NCI-H2171 treated with DMSO at 0.1 percent for 48 hours (cell line): ENCODE measurements around the gene TRIO.

Source experiments
- DNase-seq: peaks from one replicate; lab custom pipeline; 2025; lab: John Stamatoyannopoulos, UW

The TRIO gene

DNA sequence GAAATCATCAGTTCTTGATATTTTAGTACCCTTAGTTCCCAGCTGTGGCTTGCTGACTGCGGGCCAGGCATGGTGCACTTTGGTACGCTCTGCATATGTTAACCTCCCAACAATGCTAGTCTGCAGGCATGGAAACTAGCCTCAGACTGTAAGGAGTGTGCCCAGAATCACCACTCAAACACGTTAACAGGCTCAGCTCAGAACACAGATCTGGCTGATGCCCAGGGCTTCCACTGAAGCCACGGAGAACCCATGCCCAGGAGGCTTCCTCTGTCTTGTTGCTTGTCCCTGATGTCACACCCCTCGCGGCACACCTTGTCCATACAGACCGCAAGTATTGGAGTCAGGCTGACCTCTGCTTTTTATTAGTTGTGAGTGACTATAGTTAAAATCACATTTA is 251.2 kb downstream of the TRIO start:
- DNase-seq = no peak

DNA sequence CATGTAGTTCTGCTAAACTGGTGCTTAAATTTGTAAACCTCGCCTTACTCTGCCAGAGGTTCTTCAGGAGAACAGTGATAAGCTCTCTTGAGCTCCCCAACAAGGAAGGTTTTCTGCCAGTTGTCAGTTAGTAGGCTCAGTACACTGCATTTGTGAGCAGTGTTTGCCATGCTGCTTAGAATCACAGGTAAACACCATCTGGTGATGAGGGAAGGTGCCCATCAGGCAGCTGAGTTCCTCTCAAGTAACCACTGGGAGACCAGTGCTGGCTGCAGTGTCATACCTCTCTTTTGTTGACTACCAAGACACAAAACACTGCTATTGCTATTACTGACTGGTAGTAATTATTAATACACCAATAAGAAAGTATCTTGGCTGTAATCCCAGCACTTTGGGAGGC is 252.3 kb downstream of the TRIO start:
- peak; percentile 94 for DNase-seq

DNA sequence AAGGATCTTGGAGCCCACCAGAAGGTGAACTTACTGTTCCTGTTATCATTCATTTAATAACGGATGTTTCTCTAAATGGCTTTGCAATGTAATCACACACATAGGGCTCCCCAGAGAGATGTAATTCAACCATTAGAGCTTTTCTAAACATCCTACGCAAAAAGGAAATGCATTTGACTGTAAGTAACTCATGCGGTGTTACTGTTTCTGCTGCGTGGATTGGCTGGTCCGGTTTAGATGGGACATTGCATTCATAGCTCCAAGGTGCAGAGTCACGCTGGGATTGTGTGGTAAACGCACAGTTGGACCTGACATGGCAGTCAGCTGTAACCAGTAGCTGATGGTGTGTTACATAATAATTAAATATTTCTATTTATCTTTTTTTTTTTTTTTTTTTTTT is 252.9 kb downstream of the TRIO start:
- peak; percentile 95 for DNase-seq

DNA sequence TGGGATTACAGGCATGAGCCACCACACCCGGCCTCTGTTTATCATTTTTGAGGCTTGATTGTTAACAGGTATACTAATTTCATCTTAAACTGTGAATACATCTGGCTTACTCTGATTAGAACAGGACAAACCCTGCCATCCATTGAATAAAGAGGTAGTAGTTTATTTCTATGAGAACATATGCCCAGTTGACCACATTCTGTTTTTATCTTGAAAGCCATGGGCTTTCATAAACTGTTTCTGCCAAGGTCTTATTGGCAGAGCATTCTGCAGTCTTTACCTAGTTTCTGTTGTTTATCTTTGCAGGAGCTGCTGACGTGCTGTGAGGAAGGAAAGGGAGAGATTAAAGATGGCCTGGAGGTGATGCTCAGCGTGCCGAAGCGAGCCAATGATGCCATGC is 253.6 kb downstream of the TRIO start:
- DNase-seq = no peak

DNA sequence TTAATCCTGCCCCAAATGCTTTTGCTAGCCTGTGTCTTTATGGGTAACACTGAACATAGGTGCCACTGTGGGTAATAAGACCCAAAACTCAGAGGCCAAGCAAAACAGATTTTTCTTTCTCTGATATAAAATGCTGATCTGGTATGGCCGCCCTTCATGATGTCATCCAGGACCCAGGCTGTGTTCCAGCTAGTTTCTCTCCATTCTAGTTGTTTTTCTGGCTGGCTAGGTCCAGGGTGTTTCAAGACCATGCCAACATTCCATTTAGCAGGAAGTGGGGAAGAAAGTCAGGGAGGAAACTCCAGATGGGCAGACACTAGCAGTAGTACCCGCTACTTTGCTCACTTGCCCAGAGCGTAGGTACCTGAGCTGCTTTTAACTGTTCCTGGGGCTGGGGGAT is 254.6 kb downstream of the TRIO start:
- no peak for DNase-seq

DNA sequence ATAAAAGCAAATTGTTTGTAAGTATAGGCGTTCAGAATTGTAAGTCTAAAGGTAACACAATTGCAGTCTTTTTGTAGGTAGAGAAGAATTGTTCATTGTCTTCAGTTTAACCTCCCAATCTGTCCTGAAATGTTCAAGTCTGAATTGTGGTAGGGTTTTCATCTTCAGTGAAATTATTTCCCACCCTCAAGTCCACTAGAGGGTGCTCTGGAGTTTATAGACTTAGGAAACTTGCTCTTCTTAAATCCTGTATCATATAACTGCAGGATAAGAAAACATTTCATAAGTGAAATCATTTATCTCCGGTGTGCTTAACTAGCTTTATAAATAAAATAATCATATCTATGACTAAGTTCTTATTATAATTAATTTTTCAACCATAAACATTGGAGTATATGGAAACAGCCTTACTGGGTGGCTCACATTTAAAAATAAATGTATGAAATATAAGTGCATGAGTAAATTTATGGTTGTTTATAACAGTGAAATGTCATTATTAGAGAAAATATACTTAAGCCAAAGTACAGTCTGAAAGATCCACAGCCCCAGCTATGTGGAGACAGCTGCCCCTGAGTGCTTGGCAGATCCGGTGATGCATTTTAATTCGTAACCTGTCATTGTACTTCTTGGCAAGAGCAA is 256.0 kb downstream of the TRIO start:
- peak; percentile 62 for DNase-seq

DNA sequence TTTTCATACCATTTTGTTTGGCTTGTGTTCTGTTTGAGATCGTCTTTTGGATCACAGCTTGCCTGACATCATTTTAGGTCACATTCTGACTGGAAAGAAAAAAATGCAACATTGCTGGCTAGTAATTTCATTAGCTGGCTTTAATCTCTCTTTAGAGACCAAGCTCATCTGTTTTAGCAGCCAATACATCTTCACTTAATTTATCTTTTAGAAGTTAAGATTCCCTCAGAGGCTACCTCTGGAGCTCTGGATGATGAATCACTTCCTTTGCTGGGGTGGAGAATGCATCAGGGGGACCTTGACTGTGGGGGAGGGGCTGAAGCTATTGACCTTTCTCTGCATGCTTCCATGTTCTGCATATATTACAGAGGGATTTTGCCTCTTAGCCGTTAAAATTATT is 256.9 kb downstream of the TRIO start:
- DNase-seq = no peak

DNA sequence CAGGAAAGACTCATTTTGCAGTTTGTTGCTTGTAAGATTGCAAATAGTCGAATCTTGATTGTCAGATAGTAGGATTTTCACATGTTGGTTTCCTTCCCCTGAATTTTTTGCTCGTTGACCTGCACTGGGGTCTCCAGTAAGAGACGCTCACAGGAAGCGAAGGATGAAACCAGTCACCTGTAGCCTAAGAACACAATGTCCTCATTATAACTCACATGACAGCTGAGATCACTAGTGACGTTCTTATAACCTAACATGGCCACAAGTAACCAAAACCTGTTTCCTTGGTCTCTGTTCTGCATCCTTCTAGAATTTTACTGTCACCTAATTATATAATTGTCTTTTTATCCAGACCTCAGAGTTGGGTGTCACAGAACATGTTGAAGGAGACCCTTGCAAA is 257.5 kb downstream of the TRIO start:
- DNase-seq = no peak

DNA sequence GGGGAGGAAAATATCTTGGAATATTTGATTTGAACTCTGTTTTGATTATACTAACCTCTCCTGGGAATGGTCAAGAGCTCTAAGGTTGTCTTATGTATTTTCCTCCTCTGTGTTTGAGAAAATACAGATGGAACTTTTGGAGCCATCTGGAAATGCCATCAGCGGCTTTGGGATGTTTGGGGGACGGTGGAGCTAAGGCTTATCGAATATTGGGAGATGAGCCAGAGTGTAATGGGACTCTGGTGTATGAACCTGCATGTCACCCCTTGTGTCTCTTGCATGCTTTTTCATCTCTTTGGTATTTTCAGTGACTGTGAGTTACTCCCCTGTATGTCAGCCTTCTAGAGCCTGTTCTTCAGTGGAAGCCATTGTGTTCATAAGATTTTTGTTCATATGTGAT is 258.5 kb downstream of the TRIO start:
- no peak for DNase-seq

DNA sequence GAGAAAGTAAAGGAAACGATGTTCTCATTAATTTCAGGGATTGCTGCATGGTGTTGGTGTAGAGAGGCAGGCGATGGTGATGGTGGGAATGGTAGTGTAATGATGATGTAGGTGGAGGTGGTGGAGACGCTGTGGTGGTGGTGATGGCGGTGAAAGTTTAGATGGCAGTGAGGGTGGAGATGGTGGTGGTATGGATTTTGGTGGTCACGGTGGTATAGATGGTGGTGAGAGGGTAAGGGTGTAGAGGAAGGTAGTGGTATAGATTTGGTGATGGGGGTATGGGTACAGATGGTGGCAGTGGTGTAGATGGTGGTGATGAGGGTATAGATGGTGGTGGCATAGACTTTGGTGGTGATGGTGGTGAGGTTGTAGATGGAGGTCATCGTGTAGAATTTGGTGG is 259.3 kb downstream of the TRIO start:
- DNase-seq = no peak

DNA sequence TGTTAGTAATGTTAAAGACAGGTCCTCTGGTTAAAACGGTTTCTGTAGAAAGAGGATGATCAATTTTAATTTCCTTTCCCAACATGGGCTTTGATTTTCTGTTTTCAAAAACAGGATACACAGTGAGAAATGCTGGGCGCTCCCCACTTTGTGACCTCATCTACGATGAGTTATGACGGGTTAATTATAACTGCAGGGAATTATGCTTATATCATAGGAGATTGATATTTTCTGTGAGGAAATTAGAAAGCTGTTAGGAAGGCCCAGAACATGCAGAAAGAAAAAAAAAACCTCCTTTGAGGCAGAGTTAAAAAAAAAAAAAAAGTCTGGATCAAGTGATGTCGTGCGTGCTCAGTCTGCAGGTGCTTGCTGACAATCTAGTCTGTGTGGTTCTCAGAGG is 261.6 kb downstream of the TRIO start:
- DNase-seq = no peak

DNA sequence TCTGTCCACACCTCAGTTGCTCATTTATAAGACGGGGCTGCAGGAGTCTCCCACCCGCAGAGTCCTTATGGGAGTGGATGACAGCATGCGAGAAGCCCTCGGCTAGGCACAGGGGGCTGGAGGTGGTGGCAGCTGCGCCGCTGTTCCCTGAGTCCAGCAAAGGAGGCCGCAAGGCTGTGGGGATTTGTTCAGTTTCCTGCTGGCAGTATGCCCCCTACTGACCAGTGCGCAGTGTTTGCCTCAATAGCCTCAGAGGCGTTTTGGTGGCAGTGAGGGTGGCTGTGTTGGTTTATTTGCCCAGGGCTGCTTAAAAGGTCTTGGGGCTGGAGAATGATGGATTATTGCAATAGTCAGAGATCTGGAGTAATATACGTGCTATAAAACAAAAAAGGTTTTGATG is 262.1 kb downstream of the TRIO start:
- no peak for DNase-seq

DNA sequence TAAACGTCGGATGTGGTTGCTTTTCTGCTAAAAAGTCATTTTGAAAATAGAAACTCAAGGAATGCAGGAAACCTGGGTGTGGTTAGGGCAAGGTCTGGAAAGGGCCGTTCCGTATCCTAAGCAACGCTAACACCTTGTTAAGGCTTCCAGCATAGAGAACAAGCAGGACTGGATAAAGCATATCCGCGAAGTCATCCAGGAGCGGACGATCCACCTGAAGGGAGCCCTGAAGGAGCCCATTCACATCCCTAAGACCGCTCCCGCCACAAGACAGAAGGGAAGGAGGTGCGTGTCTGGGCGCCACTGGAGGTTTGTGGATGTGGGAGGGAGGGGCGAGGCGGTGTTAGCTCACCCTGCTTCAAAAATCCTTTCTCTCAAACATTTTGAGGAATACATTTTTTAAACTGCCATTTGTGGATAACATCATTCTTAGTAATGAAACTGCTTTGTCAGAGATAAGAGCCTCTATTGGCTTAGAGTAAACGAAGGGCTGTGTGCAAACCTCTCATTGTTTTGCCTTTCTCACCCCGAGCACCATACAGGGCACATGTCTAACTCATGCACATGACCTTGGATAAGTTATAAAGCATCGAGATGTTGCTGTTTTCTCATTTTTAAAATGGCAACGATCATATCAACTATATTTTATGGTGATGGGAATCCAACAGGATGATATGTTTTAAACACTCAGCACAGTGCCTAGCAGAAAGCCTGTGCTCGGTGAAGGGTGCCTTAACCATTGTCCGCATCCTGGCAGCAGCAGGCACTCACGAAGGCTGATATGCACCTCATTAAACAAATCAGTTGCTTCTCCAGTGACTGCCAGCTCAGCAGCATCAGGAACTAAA is 262.8 kb downstream of the TRIO start:
- DNase-seq = no peak

DNA sequence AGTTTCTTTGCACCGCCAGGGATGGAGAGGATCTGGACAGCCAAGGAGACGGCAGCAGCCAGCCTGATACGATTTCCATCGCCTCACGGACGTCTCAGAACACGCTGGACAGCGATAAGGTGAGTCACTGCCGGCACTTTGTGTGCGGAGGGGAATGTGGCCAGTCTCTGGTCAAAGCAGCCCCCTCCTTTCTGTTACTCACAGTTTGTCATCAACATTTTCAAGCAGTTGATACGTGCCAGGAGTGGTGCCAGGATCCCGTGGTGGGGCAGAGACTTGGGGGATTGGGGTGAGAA is 263.4 kb downstream of the TRIO start:
- DNase-seq = no peak

DNA sequence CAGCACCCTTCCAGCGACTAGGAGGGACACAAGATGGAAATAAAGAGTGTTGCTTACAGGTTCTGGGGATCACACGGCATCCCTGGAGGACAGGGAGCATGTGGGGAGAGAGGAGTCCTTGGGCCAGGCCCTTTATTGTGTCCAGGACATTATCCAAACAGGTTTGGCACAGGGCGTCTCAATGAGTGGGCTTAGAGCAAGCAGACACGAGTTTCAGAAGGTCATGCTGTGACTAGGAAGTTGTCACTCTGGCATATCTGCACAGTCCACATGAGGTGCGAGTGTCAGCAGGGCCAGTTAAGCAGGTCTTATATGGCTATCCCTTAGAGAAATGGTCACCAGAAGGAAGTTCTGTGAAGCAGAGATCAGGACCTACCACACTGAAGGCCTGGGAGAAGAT is 263.9 kb downstream of the TRIO start:
- no peak for DNase-seq

DNA sequence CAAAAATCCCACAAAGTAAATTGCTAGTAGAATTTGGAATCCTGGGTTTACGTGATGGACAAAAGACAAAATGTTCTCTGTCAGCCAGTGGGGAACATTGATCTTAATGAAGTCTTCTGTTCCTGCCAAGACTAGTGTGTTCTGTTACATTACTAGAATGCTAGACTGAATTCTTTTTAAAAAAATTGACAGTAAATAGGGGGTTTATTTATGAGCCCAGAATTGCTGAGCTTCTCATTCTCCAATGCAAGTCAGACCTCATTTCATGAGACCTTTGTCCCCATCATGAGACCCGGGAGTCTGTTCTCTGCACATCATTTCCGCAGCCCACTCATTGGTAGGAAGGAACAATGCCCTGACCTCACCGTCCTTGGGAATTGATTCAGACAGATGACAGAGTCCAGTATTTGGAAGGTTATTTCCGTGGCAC is 264.6 kb downstream of the TRIO start:
- DNase-seq = no peak

DNA sequence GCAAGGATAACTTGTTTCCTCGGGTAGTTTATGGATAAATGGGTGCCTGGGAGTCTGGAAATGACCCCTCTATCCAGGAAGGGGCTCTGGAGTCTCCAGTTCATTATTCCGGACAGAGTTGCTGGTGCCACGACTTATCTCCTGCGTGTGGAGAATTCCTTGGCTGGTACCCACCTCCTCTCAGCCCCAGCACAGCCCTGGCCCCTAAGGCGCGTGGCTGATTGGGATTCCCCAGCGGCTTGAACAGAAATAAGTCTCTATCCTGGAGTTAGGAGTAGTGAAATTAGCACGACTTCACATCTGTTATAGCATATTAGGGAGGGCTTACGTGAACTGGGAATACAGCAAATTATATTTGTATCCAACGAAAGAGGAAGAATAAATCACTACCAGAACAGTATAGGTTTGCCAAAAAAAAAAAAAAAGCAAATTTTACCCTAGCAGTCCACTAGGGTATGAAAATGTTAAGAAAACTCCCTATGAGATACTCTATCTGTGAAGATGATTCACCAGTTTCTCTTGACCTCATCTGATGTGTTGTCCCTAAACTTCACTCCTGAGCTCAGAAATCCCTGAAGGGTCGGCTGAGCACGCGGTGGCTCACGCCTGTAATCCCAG is 265.9 kb downstream of the TRIO start:
- no peak for DNase-seq

DNA sequence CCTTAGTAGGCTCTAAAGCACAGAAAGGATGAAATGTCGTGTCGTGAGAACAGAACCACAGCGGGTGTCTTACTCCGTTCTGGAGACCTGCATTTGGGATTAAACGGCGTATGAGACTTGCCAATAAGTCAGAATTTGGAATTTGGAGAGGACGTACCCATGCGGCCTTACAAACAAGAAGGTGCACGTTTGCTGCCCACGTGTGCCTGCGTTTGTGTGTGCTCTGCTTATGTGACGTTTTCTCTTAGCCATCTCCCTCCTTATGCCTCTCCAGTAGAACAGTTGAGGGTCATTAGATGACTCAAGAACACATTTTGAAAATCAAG is 266.9 kb downstream of the TRIO start:
- DNase-seq = no peak

DNA sequence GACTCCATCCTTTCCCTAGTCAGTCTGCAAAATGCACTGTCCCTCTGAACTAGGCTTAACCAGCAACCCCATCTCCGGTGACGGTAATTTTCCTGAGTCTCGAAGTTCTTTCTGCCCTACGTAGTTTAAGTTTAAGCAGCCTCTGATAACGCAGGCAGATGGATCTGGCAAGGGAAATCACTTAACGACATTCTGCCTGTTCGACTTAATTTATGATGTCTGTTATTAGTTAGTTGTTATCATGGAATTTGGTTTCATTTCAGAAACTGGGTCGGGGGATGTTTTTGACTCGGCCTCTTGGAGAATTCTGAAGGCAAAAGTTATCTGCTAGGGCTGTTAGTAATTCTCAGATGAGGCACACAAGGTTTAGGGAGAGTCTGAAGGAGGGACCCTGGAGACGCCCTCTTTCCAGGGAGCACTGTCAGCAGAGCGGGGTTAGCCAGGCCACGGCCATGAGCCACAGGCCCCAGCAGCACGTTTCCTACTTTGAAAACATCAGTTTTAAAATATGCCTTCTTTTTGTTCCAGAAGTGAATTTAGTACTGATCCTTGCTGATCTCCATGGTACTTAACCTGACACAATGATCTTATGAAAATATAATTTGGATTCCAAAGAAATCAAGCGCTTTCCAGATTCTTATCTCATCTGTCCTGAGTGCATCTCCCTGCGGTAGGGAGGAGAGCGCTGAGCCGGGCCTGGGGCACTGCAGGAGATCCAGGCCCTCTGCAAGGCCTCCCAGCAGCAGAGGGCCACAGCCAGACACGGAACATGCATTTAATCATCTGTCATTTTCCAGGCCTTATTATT is 267.5 kb downstream of the TRIO start:
- no peak for DNase-seq

DNA sequence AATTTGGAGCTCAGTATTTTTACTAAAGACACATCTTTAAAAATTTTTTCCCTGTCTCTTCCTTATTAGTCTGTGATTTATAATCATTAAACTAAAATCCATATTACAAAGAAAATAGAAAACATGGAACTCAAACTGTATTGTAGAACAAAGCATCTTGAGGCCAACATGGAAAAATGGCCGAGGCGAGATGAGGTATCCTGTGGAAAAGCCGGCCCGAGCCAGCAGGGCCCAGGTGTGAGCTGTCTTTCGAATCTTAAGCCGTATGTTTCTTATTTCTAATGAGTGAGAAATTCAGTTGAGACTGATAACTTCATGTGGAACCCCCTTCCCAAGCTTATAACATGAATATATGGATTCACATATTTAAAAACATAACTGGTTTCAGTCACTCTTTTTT is 268.1 kb downstream of the TRIO start:
- DNase-seq = no peak

DNA sequence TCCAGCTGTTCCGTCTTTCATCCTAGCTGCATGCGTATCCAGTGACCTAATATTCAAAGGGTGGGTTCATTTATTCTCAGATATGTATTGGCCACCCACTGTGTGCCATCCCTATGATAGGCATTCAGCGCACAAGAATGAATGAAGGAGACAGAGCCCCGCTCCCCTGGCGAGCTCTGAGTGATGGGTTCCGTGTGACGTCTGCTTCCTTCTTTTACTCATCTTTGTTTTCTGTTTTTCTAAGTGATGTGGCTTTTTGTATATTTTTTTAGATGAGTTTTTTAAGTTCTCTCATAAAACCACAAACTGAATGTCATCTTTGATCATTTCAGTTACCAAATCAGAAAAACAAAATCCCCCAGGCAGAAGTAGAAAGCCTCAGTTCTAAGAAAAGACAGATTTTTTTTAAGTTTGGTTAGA is 270.2 kb downstream of the TRIO start:
- no peak for DNase-seq

DNA sequence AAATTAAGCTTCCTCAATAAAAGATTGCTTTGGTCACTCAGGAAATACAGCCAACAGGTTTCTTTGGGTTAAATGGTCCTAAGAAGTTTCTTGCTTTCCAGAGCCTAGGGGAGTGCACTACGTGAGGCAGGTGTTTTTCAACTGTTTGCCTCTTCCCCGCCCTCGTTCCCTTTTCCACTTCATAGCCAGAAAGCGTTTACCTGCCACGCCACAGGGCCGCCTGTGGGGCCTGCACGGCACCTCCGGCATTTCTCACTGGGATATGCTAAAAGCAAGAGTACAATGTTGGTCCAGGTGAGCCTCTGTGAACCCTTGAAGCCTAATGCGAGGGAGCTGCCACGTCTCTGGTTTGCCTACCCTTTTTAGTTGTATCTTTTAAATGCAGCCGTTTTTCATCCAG is 270.9 kb downstream of the TRIO start:
- DNase-seq = no peak

DNA sequence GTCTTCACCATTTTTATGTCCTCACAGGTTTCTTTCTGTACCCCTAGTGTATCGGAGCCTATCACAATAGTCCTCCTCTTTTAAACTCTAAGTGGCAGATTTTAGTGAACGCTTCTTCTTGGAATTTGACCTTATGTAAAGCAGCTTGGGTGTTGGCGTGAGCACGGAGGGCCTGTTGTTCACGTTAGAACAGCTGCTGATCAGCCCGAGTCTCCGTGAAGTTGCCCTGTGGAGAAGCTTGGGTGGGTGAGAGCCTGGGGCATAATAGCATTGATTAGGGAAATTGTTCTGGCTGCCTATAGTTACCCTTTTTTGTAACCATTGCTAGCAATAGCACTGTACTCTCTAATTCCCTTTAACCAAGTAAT is 271.5 kb downstream of the TRIO start:
- no peak for DNase-seq
